Adipocyte (in vitro differentiated cells): Measurements from ENCODE around the gene KCNK15.

Source experiments
- DNase-seq: peaks from one replicate; pipeline ENCODE4 v3.0.0-alpha.2; 2015; ENCODE audit warnings: low read depth
- H3K27me3 ChIP-seq: replicated peaks from 2 replicates; pipeline ENCODE4 v1.7.0; 2013; ENCODE audit warnings: mild to moderate bottlenecking, low read length, moderate library complexity; ENCODE audit not compliant: control insufficient read depth, insufficient read depth
- H3K36me3 ChIP-seq: 2 replicates; pipeline ENCODE4 v1.7.0; 2013; ENCODE audit warnings: low read length, mild to moderate bottlenecking, moderate library complexity; ENCODE audit not compliant: control insufficient read depth, insufficient read depth, severe bottlenecking
- H3K4me1 ChIP-seq: 2 replicates; pipeline ENCODE4 v1.7.0; 2013; ENCODE audit warnings: mild to moderate bottlenecking, low read length, moderate library complexity; ENCODE audit not compliant: control insufficient read depth, insufficient read depth
- H3K4me3 ChIP-seq: 2 replicates; pipeline ENCODE4 v1.7.0; 2013; ENCODE audit warnings: mild to moderate bottlenecking, low read length, moderate library complexity
- H3K9ac ChIP-seq: 2 replicates; pipeline ENCODE4 v1.7.0; 2013; ENCODE audit warnings: mild to moderate bottlenecking, low read length, moderate library complexity
- H3K9me3 ChIP-seq: 2 replicates; pipeline ENCODE4 v1.7.0; 2013; ENCODE audit warnings: mild to moderate bottlenecking, low read length, moderate library complexity; ENCODE audit not compliant: control insufficient read depth

The KCNK15 gene

DNA sequence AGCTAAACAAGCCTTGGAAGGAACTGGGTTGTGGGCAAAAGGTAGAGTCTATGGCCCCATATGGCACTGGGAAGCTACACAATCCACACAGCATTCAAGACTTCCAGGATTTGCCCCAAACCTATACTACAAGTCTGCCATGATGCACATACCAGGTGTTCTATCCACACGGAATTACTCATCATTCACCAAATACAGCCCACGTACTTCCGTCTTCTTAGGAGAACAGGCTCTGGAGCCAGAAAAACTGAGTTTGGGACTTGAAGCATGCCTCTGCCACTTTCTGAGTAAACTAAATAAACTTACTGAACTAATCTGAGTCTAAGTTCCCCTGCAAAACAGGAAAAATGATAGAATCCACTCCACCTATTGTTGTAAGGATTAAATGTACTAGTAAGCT lies 36.1 kb downstream of the KCNK15 start:
- Histone ChIP-seq H3K4me1 (no peaks in the 10 kb centered on the region), H3K9ac (no peak overlapping the region), H3K4me3 (no peak overlapping the region), H3K9me3 (no peaks in the 10 kb centered on the region), H3K27me3 (peaks cover 40% of the 10 kb centered on the region), H3K36me3 (no peaks in the 10 kb centered on the region)
- no peak for DNase-seq

DNA sequence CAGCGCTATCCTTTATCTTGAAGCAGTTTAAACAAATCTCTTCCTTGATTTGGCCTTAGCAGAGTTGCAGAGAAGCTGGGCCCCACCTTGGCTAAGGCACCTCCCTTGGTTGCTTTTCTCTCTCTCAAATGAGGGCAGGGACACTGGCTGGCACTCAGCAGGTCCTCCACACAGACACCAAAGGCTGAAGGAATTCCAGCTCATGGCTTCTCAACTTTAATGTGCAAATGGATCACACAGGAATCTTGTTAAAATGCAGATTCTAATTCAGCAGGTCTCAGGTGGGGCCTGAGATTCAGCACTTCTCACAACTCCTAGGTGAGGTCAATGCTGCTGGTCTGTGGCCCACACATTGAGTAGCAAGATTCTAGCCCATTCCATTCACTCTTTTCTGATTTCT lies 39.0 kb downstream of the KCNK15 start:
- no peaks in the 10 kb centered on the region for H3K4me1 ChIP-seq
- no peaks in the 10 kb centered on the region for H3K36me3 ChIP-seq
- peaks cover 51% of the 10 kb centered on the region for H3K27me3 ChIP-seq
- no peaks in the 10 kb centered on the region for H3K9me3 ChIP-seq
- no peak overlapping the region for H3K4me3 ChIP-seq
- no peak overlapping the region for H3K9ac ChIP-seq
- DNase-seq = no peak

DNA sequence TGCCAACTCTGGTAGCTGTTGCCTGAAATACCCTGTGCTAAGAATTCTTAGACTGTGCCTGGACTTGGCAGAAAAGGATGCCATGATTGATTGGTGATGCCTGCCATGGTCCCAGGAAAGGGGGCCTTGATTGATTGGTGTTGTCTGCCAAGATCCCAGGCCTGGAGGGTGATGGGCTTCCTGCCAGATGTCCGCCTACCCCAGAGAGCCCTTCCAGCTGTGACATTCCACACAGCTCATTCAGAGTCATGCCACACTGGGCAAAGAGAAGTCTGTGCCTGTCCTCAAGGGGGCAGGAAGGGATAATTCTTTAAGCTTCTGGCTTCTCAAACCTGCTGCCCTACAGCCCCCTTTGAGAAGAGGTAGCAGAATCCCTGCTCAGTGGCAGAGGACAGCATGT lies 40.1 kb downstream of the KCNK15 start:
- DNase-seq = peak; percentile 10
- Histone ChIP-seq H3K4me1 (no peaks in the 10 kb centered on the region), H3K9me3 (no peaks in the 10 kb centered on the region)

DNA sequence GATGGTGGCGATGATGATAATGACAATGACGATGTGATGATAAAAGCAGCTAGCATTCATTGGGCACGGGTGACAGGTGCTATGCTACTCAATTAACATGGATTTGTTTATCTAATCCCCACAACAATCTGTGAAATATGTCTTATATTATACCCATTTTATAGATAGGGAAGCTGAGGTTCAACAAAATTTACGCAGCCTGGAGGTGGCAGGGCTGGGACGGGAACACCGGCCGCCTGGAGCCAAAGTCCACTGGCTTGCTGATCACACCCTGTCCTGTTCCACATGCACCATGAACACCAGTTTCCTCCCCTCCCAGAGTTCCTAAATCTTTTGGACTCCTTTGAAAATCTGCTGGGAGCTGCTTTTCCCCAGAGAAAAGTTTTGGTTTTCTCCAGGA lies 41.6 kb downstream of the KCNK15 start:
- peaks cover 69% of the 10 kb centered on the region for H3K27me3 ChIP-seq
- no peaks in the 10 kb centered on the region for H3K36me3 ChIP-seq
- H3K4me1 ChIP-seq = no peaks in the 10 kb centered on the region
- H3K4me3 ChIP-seq = no peak overlapping the region
- no peak for DNase-seq
- H3K9ac ChIP-seq = no peak overlapping the region
- H3K9me3 ChIP-seq = no peaks in the 10 kb centered on the region

More for the DNA sequence above, 40.1 kb downstream of the KCNK15 start:
- peaks cover 61% of the 10 kb centered on the region for H3K27me3 ChIP-seq
- no peak overlapping the region for H3K4me3 ChIP-seq
- no peaks in the 10 kb centered on the region for H3K36me3 ChIP-seq
- no peak overlapping the region for H3K9ac ChIP-seq

DNA sequence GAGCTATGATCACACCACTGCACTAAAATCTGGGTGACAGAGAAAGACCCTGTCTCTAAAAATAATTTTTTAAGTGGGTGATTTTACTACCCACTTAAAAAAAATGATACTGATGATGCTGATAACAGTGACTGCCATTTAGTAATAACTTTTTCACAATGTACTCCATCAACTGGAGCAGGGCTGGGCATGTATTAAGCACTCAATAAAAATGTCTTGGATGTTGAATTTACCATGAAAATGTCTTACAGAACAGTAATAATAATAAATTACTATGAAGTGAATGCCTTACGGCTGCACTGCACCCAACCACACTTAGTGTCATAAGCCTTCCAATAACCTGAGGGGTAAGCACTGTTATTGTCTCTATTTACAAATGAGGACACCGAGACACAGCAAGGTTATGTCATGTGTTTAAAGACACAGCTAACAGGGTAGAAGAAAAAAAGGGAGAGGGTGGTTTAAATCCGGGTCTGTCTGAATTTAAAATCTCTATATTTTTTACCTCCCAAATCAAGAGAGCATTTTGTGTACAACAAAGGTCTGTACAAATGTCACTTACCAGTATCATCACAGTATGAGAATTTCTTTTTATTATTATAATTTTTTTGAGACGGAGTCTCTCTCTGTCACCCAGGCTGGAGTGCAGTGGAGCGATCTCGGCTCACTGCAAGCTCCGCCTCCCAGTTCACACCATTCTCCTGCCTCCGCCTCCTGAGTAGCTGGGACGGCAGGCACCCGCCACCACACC lies 43.2 kb downstream of the KCNK15 start:
- no peak for DNase-seq
- Histone ChIP-seq H3K36me3 (no peaks in the 10 kb centered on the region), H3K4me3 (no peak overlapping the region), H3K27me3 (peaks cover 64% of the 10 kb centered on the region), H3K9me3 (no peaks in the 10 kb centered on the region), H3K4me1 (no peaks in the 10 kb centered on the region), H3K9ac (no peak overlapping the region)

DNA sequence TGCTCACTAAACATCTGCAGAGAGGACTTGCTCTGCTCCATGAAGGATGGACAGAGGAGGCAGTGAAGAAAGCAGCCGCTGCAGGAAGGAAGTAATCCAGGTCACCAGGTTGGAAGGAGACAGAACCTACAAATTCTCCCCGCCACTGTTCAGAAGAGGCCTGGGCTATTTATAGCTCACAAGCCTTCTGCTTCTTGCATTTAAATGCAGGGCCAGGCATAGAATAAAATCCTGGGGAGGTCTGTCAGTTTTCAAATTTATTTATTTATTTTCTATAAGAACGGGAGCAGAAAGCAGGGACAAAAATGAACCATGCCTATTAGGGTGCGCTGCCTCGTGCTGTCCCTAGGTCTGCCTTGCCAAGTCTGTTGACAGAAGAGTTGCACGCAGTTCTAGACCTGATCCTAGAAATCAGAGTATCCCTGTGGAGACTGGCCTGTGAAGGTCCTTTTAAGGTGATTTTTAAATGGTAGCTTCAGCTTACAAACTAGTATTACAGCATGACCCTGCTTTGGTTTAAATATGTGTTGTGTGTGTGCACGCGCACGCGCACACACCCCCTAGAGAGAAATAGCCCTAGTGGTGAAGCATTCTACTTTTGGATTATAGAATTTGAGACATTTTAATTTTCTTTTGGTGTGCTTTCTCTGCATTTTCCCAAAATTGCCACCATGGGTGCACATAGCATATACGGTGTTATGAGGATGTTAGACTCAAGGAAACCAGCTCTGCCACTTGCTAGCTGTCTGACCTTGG lies 45.2 kb downstream of the KCNK15 start:
- no peak overlapping the region for H3K4me3 ChIP-seq

DNA sequence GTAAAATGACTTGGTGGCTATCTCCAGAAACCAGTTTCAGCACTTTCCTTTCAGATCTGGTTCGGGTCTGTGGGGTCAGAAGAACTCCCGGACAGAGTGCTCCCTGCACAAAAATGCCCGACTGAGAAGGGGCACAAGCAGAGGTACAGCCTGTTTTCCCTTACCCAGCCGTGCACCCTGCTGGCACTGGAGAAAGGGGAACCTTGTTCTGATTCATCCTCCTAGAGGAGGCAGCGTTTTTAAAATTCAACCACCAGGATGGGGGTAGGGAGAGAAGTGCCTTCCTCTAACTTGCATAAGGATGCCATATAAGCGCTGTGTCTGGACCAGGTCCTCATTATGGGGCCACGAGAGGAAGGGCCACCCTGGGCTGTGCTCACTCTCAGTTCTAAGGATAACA lies 47.1 kb downstream of the KCNK15 start:
- no peaks in the 10 kb centered on the region for H3K9me3 ChIP-seq
- no peaks in the 10 kb centered on the region for H3K4me1 ChIP-seq
- H3K27me3 ChIP-seq = peaks cover 69% of the 10 kb centered on the region
- H3K4me3 ChIP-seq = no peak overlapping the region
- no peaks in the 10 kb centered on the region for H3K36me3 ChIP-seq
- no peak overlapping the region for H3K9ac ChIP-seq
- DNase-seq = no peak

More for the DNA sequence above, 45.2 kb downstream of the KCNK15 start:
- H3K9me3 ChIP-seq = no peaks in the 10 kb centered on the region
- H3K36me3 ChIP-seq = no peaks in the 10 kb centered on the region
- H3K4me1 ChIP-seq = no peaks in the 10 kb centered on the region
- no peak overlapping the region for H3K9ac ChIP-seq
- no peak for DNase-seq
- peaks cover 63% of the 10 kb centered on the region for H3K27me3 ChIP-seq

DNA sequence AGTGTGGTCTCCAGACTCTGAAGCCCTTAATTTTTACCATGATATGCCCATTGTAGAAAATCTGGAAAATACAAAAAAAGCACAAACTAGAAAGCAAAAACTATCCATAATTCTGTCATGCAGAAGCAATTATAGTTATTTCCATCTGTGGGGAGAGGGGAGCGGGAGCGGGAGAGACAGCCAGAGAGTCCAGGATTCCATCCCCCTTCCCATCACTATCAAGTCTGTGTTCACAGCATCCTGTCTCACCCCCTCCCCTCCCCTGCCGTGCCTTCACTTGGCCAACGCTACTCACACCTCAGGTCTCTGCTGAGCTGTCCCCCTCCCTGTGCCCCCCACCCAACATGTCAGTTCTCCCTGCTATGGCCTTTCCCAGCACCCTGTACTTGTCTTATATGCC lies 50.2 kb downstream of the KCNK15 start:
- H3K27me3 ChIP-seq = peaks cover 59% of the 10 kb centered on the region
- no peak overlapping the region for H3K4me3 ChIP-seq
- no peak overlapping the region for H3K9ac ChIP-seq
- no peaks in the 10 kb centered on the region for H3K36me3 ChIP-seq
- DNase-seq = no peak
- H3K4me1 ChIP-seq = no peaks in the 10 kb centered on the region
- no peaks in the 10 kb centered on the region for H3K9me3 ChIP-seq

DNA sequence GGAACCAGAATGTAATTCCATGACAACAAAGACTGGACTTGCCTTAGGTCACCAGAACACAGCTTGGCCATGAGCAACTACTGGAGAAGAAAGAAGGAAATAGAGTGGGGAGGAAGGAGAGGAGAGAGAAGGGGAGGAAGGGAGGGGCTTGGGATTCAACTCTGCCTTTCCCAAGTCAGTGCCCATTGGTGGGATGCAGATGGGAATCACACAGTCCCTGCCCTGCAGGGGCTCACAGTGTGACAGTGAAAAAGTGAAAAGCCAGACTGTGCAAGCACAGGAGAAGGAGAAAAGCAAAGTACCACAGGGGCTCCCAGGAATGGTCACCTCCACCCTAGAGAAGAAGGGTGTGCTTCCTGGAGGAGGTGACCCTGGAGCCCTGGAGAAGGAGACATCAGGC lies 50.6 kb downstream of the KCNK15 start:
- no peaks in the 10 kb centered on the region for H3K9me3 ChIP-seq
- peaks cover 55% of the 10 kb centered on the region for H3K27me3 ChIP-seq
- no peaks in the 10 kb centered on the region for H3K36me3 ChIP-seq
- H3K4me3 ChIP-seq = no peak overlapping the region
- H3K4me1 ChIP-seq = no peaks in the 10 kb centered on the region
- H3K9ac ChIP-seq = no peak overlapping the region
- no peak for DNase-seq

DNA sequence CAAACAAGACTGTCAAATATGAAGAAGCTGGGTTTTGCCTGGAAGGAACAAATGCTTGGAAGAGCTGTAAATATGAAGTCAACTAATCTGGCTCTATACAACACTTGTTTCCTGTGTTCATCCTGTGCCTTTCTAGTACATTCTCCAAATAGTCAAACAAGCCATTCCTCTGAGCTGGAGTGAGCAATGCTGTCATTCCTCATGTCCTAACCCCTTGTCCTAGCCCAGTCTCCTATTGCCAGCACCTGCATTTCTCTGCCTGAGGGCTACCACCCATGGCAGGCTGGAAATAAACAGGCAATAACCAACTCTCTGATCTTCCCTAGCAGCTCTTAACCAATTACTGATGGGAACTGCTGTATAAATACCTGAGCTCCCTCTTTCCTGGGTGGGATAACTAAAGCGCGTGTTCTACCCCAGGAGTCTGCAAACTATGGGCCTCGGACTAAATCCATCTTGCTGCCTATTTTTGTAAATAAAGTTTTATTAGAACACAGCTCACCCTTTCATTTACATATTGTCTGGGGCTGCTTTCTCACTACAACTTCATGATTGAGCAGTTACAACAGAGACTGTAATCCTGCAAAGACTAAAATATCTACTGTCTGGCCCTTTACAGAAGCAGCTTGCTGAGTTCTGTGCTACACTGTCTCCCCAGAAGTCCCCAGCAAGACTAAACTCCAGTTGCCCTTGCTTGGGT lies 51.2 kb downstream of the KCNK15 start:
- Histone ChIP-seq H3K36me3 (no peaks in the 10 kb centered on the region), H3K4me3 (no peak overlapping the region), H3K9ac (no peak overlapping the region), H3K9me3 (no peaks in the 10 kb centered on the region), H3K27me3 (peaks cover 49% of the 10 kb centered on the region), H3K4me1 (no peaks in the 10 kb centered on the region)
- no peak for DNase-seq

DNA sequence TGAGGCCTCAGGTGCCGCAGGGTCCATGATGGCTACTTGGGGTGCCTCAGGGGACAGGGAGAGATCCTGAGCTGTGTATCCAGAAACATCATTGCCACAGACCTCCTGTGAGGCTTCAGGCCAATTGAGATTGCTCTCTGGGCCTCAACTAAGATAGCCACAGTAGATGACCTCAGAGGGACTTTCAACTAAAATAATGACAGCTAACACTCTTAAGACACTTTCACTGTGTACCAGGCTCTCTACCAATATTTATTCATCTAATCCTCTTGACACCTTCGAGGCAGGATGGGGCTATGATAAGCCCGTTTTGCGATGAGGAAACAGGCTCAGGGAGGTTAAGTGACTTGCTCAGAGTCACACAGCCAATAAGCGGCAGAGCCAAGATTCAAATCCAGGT lies 54.0 kb downstream of the KCNK15 start:
- DNase-seq = no peak
- Histone ChIP-seq H3K36me3 (no peaks in the 10 kb centered on the region), H3K9me3 (no peaks in the 10 kb centered on the region), H3K27me3 (peaks cover 55% of the 10 kb centered on the region), H3K4me3 (no peak overlapping the region), H3K9ac (no peak overlapping the region), H3K4me1 (no peaks in the 10 kb centered on the region)
